ENCODE results near the gene MAGIX.

The MAGIX gene

DNA sequence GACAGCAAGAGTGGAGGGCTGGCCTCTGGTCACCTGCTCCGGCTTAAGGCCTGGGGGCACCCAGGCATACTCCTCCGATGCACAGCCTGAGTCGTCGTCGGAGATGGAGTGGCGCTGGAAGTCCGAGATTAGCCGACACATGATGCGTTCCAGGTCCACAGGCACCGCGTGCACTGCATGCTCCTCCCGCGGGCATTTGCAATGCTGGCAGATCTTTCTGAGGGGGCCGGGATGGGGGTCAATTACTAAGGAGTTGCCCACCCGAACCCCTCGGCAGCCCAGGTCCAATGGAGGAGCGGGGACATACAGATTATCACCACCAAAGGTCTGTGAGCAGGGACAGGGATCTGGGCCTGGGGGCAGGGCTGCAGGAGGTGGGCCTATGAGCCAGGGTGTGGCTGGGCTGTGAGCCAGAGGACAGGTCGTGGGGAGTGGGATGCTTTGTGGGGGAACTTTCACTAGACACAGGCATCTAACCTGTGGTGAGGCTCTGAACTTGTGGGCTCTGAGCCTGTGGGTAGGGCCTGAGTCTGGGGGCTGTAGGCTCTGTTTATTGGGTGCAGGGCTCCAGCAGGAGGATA, 21.2 kb downstream of the MAGIX start:
- TF ChIP-seq, protein P1, sequence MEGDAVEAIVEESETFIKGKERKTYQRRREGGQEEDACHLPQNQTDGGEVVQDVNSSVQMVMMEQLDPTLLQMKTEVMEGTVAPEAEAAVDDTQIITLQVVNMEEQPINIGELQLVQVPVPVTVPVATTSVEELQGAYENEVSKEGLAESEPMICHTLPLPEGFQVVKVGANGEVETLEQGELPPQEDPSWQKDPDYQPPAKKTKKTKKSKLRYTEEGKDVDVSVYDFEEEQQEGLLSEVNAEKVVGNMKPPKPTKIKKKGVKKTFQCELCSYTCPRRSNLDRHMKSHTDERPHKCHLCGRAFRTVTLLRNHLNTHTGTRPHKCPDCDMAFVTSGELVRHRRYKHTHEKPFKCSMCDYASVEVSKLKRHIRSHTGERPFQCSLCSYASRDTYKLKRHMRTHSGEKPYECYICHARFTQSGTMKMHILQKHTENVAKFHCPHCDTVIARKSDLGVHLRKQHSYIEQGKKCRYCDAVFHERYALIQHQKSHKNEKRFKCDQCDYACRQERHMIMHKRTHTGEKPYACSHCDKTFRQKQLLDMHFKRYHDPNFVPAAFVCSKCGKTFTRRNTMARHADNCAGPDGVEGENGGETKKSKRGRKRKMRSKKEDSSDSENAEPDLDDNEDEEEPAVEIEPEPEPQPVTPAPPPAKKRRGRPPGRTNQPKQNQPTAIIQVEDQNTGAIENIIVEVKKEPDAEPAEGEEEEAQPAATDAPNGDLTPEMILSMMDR (conservative IDR thresholded peaks at IDR 0.05; ENCODE audit: control insufficient read depth, insufficient read depth, low read depth, low read length) = no peak
- H3K4me3 ChIP-seq (ENCODE audit: control insufficient read depth, low read depth, low read length) = no peak overlapping the region
- DNase-seq (ENCODE audit: low read depth) = no peak

DNA sequence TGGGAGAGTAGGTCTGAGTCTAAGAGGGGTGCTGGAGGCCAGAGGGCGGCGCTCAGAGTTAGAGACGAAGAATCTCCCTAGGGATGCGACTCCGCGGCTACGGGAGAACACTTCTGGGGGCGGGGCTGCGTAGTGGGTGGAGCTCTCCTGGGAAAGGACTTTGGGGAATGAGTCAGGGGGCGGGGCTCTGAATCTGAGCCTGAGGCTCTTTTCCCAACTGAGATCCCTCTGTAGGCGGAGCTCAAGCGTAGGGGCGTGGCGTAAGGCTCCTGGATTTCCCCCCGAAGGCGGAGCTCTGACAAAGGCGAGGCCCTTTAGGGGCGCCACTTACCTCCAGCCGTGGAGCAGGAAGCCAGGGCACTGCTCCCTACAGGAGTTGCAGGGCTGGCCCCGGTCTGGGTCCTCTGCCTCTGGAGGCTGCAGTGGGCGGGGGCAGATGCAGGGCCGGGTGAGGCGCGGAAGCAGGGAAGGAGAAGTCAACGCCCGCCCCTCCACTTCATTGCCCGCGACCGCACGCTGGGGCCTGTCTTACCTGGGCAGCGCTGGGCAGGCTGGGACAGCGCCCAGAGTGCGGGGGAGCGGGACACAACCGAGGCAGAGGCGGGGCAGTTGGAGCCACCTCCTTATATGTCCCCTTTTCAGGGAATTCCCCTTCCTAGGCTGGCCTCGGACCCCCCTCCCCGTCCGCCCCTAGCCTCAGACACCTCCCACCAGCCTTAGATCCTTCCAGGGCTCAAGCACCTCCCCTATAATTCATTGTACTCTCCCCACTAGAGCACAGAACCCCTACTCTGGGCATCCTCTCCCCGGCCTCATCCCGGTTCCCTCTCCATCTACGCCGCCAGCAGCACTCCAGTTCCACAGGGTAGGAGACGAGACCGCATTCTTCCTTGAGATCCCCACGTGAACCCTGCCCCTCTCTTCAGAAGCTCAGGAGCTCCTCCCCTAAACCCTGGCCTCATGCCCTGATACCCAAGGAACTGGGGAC, 22.0 kb downstream of the MAGIX start:
- TF ChIP-seq, protein P1 (conservative IDR thresholded peaks at IDR 0.05; ENCODE audit: control insufficient read depth, insufficient read depth, low read depth, low read length) = no peak
- peak overlapping the region; percentile 69 for H3K4me3 ChIP-seq (ENCODE audit: control insufficient read depth, low read depth, low read length)
- DNase-seq (ENCODE audit: low read depth) = peak; percentile 86

DNA sequence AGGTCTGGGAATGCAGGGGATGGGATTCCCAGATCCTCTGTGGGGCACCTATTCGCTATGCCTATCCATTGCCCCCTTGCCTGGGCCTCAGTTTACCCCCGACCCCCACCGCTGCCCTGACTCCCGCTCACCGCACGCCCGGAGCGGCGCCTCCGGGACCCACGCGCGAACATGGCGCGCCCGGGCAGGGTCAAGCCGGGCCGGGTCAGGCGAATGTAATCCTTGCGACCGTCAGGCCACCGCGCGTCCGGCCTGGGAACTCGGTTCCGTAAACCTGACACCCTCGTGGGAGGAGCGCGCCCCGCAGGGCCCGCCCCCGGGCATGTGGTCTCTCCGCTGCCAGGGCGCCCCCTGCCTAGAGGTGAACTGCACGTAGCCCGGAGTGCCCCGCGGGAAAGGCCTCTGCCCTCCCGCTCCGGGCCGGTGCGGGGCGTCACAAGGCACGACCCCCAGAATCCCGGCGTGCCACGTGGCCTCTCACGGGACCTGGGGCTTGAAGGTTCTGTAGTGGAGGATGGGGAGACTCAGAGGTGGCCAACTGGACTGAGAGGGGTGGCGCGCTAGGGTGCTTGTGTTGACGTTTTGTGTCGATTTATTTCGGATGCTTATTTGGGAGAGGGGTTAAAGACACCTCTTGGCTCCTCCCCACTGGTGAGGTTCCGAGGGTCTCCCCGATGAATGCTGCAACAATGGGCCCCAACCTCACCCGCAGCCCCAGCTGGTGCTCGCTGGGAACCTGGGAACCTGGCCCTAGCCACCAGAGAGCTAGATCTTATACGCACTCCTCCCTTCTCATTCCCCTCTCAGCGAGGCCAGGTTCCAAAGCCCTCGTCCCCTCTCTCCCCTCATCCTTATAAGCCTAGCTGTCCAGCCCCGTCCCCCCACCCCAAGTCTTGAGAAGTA, 23.8 kb downstream of the MAGIX start, which contains the start of gene PRICKLE3:
Gene PRICKLE3, minus strand, starts transcription at position 249 of the 903 bp plus-strand sequence. Its CDS starts 76 bp downstream, at position 173.
- TF ChIP-seq, protein P1 (conservative IDR thresholded peaks at IDR 0.05; ENCODE audit: control insufficient read depth, insufficient read depth, low read depth, low read length) = peak; percentile 12
- peak within 1 kb of the TSS; percentile 69 for H3K4me3 ChIP-seq (ENCODE audit: control insufficient read depth, low read depth, low read length)
- peak; percentile 54 for DNase-seq (ENCODE audit: low read depth)

DNA sequence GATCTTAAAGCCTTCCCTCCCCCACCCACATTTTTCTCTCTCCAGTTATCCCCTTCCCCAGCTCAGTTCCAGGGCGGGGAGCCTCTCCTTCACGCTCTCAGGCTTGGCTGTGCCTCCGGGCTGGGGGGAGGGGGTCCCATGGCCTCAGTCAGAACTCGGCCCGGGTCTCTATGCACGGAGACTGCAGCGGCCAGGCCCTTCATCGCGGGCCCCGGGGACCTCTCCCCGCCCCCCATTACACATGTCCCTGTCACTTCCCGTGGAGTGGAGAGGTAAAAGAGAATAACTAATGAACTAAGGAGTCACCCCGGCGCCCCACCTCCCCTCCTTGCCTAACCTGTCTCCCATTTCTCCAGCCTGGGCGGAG, 24.5 kb downstream of the MAGIX start:
- no peak overlapping the region for H3K4me3 ChIP-seq (ENCODE audit: control insufficient read depth, low read depth, low read length)
- TF ChIP-seq, protein P1 (conservative IDR thresholded peaks at IDR 0.05; ENCODE audit: control insufficient read depth, insufficient read depth, low read depth, low read length) = no peak
- DNase-seq (ENCODE audit: low read depth) = no peak

DNA sequence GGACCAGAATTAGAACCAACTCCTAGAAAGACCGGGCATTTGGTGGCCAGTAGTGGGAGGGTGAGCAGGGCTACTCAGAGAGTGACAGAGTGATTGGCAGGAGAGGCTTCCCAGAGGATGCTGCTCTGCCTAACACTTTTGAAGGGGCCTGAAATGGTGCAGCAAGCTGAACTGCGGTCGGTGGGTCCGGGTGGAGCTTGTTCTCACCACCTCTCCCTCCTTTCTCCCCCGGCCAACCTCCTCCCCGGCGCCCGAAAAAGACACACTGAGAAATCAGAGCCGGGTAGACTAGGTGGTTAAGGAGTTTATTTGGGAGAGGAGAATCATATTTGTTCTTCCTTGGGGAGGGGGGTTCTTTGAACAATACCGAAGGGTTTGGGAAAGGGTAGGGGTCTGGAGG, 25.0 kb downstream of the MAGIX start:
- no peak overlapping the region for H3K4me3 ChIP-seq (ENCODE audit: control insufficient read depth, low read depth, low read length)
- DNase-seq (ENCODE audit: low read depth) = no peak
- TF ChIP-seq, protein P1 (conservative IDR thresholded peaks at IDR 0.05; ENCODE audit: control insufficient read depth, insufficient read depth, low read depth, low read length) = no peak

DNA sequence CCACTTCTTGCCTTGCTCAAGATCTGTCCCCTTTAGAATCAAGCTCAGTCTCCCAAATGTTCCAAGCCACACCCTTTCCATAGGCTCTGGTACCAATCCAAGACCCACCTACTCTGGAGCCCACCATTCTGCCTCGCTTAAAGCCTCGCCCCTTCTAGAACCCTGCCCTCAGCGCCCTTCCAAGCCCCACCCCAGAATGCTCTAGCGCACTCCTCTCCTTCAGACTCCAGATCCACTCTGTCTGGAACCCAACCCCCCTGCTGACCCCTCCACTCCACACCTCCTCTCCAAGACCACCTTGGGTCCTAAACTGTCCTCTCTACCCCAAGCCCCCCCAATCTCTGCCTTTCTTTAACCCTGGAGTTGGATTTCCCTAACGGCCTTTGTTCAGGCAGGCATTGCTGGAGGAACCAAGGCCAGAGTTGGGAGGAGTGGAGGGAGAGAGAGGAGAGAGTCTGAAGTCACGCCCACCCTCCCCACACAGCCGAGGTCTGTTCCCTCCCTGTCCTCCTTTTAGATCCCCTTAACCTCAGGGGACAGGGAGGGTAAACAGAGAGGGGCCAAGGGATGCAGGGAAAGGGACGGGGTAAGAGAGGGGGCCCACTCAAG, 26.0 kb downstream of the MAGIX start:
- H3K4me3 ChIP-seq (ENCODE audit: control insufficient read depth, low read depth, low read length) = no peak overlapping the region
- TF ChIP-seq, protein P1 (conservative IDR thresholded peaks at IDR 0.05; ENCODE audit: control insufficient read depth, insufficient read depth, low read depth, low read length) = no peak
- DNase-seq (ENCODE audit: low read depth) = no peak

Data from fibroblast of mammary gland (primary cell).